NCI-H1694 (cell line): Measurements from ENCODE around the gene ITGB4.

Experiments
- DNase-seq: peaks from one replicate; lab custom pipeline; 2025; lab: John Stamatoyannopoulos, UW

Gene ITGB4

GRCh38 chr17:75785016-75785890 lies 64.0 kb downstream of the ITGB4 start:
- peak; percentile 64 for DNase-seq

- DNase-seq, result no peak
Observed at GRCh38 chr17:75791254-75791653, 70.0 kb downstream of the ITGB4 start.

GRCh38 chr17:75793460-75793859 lies 72.2 kb downstream of the ITGB4 start:
- DNase-seq, result no peak

GRCh38 chr17:75795820-75796607 lies 74.8 kb downstream of the ITGB4 start:
- DNase-seq, result no peak

- no peak for DNase-seq
Observed at GRCh38 chr17:75799402-75799801, 78.1 kb downstream of the ITGB4 start.

- no peak for DNase-seq
Observed at GRCh38 chr17:75803883-75804282, 82.6 kb downstream of the ITGB4 start.

- DNase-seq, result no peak
Observed at GRCh38 chr17:75806822-75807500, 85.7 kb downstream of the ITGB4 start.
